Endothelial cell of umbilical vein (primary cell): ENCODE data around the gene NBR1.
"Not testable (repeated sequence)": the region's sequence is repeated elsewhere in the genome, so short reads cannot be mapped to it uniquely, and the experiment has no call there.

Experiments used
- CTCF ChIP-seq, 2 donors: IDR thresholded peaks; 1 replicate in 1 of 2; 2 replicates in 1 of 2; pipeline ENCODE4 v1.5.1; 2011; ENCODE audit warnings: low read length in 2 of 2, mild to moderate bottlenecking in 2 of 2, moderate library complexity in 2 of 2, control low read depth in 1 of 2, inconsistent platforms in 1 of 2, low read depth in 1 of 2; ENCODE audit not compliant: insufficient read depth in 1 of 2; ENCODE audit errors: extremely low read depth in 1 of 2
- EZH2 ChIP-seq: IDR thresholded peaks from 2 replicates; pipeline ENCODE4 v1.6.1; 2012; ENCODE audit warnings: borderline replicate concordance, low read depth, mild to moderate bottlenecking, moderate library complexity, low read length, inconsistent platforms; ENCODE audit not compliant: severe bottlenecking
- FOS ChIP-seq: IDR thresholded peaks from 2 replicates; pipeline ENCODE4 v1.6.1; 2011; ENCODE audit warnings: mild to moderate bottlenecking, low read length, moderate library complexity, borderline replicate concordance; ENCODE audit not compliant: insufficient read depth
- GATA2 ChIP-seq: IDR thresholded peaks from 2 replicates; pipeline ENCODE4 v1.7.0; 2011; ENCODE audit warnings: low read depth, mild to moderate bottlenecking, moderate library complexity, mixed read lengths, low read length; ENCODE audit not compliant: insufficient read length, insufficient read depth
- JUN ChIP-seq: IDR thresholded peaks from 2 replicates; pipeline ENCODE4 v1.6.1; 2011; ENCODE audit warnings: borderline replicate concordance, low read depth; ENCODE audit not compliant: insufficient read length, insufficient read depth
- MAX ChIP-seq: IDR thresholded peaks from 2 replicates; pipeline ENCODE4 v1.6.1; 2011; ENCODE audit not compliant: insufficient read depth, insufficient read length
- MYC ChIP-seq: IDR thresholded peaks from one replicate; pipeline ENCODE4 v1.6.1; 2011; ENCODE audit warnings: mild to moderate bottlenecking, low read depth, low read length
- POLR2A ChIP-seq: IDR thresholded peaks from 2 replicates; pipeline ENCODE4 v1.6.1; 2012; ENCODE audit warnings: low read depth, mild to moderate bottlenecking, control low read depth, low read length
- POLR2AphosphoS5 ChIP-seq: IDR thresholded peaks from 2 replicates; pipeline ENCODE4 v1.6.1; 2012; ENCODE audit warnings: low read depth, mild to moderate bottlenecking, control low read depth, low read length, moderate library complexity; ENCODE audit not compliant: insufficient read depth

- not testable (repeated sequence) for TF ChIP-seq POLR2A; EZH2; CTCF (IDR thresholded peaks at IDR 0.05; ENCODE audit: extremely low read depth in 1 of 2, insufficient read depth in 1 of 2, low read depth in 1 of 2, low read length in 2 of 2); FOS; POLR2AphosphoS5; JUN; GATA2; MAX; MYC
Measured at GRCh38 chr17:43240596-43241352, 69.8 kb downstream of the NBR1 start.
